Measurements from ENCODE around the gene DIAPH2. TPM values are rescaled to one million over a fixed set of nuclear protein-coding genes. Genes with fewer than 3 reads are reported as not detected.
"Not testable (repeated sequence)": the region's sequence is repeated elsewhere in the genome, so short reads cannot be mapped to it uniquely, and the experiment has no call there.

DIAPH2 gene
- polyA plus RNA-seq, 3 donors = 6.9 to 7.0 (median 6.9) TPM

DNA sequence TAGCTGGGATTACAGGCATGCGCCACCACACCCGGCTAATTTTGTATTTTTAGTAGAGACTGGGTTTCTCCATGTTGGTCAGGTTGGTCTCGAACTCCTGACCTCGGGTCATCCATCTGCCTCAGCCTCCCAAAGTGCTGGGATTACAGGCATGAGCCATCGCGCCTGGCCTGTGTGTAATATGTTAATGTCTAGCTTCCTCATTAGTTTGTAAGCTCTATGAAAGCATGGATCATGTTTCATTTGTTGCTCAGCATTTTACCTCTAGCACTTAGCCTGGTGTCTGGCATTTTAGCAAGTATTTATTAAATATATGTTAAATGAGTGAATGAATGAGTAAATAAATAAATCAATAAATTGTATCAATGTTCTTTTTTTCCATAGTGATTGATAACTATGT is 29.8 kb downstream of the DIAPH2 start:
- DNase-seq = not testable (repeated sequence)

DNA sequence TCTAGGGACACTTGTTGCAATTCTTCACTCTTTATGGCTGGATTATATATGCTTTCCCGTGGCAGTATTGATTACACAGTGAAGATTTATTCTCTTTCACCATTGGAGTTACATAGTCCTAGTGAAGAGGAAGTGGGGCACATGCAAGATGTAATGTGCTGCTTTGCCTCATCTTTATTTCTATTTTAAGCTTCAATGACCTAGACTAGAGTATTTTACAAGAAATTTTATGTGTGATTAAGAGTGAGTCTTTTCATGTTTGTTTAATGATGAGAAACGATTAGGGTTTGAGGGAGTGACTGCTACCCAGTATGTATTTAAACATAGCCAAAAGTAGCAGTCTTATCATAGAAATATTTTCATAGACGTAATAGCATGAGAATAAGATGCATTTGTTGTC is 30.8 kb downstream of the DIAPH2 start:
- no peak for DNase-seq

DNA sequence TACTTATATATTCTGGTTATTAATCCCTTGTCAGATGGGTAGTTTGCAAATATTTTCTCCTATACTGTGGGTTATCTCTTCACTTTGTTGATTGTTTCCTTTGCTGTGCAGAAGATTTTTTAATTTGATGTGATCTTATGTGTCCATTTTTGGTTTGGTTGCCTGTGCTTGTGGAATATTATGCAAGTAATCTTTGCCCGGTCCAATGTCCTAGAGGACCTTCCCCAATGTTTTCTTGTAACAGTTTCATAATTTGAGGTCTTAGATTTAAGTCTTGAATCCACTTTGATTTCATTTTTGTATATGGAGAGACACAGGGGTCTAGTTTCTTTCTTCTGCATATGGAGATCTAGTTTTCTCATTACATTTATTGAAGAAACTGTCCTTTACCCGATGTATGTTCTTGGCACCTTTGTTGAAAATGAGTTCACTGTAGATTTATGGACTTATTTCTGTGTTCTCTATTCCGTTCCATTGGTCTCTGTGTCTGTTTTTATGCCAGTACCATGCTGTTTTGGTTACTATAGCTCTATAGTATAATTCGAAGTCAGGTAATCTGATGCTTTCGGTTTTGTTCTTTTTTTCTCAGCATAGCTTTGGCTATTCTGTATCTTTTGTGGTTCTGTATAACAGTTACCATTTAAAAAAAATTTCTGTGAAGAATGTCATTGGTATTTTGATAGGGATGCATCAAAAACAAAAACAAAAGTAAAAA is 34.7 kb downstream of the DIAPH2 start:
- DNase-seq = no peak

DNA sequence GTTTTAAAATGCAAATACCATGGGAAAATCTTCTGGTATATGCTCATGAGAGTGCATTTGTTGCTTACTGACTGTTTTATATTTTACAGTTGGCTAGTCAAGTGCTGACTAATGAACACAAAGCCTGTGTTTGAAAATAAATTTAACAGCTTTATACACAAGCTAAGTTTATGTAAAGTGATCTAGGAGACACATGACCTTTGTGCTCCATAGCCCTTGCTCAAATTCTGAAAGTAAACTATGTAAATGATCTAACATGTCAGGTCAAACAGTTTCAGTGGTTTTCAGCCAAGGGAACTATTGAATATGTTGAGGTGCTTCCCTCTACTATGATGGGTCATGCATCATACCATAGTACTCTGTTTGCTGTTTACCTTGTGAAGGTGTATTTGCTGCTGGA is 36.7 kb downstream of the DIAPH2 start:
- DNase-seq = no peak

DNA sequence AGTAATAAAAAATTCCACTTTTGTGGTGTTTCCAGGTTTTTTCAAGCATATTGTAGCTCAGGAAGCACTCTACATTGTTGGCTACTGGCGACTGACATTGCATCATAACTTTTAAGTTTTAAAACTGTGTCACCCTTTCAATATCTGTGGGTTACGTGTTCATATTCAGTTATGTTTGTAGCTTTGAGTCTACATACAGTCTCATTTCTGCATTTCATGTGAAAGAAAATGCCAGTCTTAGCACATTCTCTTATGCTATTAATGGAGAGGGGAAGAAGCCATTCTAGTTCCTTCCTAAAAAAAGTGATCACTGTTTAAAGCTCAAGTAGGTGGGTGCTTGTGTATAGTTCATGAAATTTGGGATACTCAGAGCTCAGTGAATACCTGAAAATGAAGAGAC is 38.1 kb downstream of the DIAPH2 start:
- DNase-seq = no peak

- no peak for DNase-seq
Measured at GRCh38 chrX:96729053-96729452, 44.4 kb downstream of the DIAPH2 start.

GRCh38 chrX:96729868-96730643 is 45.4 kb downstream of the DIAPH2 start:
- DNase-seq = no peak

GRCh38 chrX:96731000-96731399 is 46.4 kb downstream of the DIAPH2 start:
- not testable (repeated sequence) for DNase-seq

DNA sequence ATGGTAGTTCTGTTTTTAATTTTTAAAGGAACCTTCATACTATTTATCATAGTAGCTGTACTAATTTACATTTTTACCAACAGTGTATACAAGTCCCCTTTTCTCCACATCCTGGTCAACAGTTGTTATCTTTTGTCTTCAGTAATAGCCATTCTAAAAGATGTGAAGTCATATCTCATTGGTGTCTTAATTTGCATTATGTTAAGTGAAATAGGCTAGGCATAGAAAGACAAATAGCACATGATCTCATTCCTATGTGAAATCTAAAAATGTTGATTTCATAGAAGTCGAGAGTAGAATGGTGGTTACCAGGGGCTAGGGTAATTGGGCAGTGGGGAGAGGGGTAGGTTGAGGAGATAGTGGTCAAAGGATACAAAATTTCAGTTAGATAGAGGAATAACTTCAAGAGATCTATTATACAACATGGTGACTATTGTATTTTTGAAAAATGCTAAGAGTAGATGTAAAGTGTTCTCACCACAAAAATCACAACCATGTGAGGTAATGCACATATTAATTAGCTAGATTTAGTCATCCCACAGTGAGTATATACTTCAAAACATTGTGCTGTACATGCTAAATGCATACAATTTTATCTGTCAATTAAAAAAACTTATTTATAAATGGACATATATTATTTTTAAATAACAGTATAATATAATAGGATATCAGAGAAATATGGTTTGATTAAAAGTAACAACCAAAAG is 58.9 kb downstream of the DIAPH2 start:
- no peak for DNase-seq

- DNase-seq = peak; percentile 22
Measured at GRCh38 chrX:96752781-96753180, 68.1 kb downstream of the DIAPH2 start.

- no peak for DNase-seq
Measured at GRCh38 chrX:96753230-96753629, 68.6 kb downstream of the DIAPH2 start.

- no peak for DNase-seq
Measured at GRCh38 chrX:96756491-96756890, 71.8 kb downstream of the DIAPH2 start.

- no peak for DNase-seq
Measured at GRCh38 chrX:96761566-96761965, 76.9 kb downstream of the DIAPH2 start.

GRCh38 chrX:96763608-96764007 is 79.0 kb downstream of the DIAPH2 start:
- no peak for DNase-seq

GRCh38 chrX:96764864-96765263 is 80.2 kb downstream of the DIAPH2 start:
- DNase-seq = no peak

DNA sequence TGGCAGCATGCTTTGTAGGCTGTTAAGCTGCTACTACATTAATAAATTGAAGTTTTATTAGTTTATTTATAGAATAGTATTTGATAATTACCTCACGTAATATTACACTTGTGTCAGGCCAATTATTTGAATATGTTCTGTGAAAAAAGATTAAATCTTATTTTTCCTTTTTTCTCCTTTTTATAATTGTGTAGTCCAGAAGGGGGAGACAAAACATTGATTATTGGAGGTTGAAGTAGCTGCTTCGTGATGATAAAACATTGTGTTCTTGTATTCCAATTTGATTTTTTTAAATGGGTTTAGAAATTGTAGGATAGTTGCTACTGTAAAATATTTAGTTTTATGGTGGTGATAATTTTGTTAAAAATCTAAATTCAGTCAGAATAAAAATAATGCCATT is 85.7 kb downstream of the DIAPH2 start:
- DNase-seq = peak; percentile 7

DNA sequence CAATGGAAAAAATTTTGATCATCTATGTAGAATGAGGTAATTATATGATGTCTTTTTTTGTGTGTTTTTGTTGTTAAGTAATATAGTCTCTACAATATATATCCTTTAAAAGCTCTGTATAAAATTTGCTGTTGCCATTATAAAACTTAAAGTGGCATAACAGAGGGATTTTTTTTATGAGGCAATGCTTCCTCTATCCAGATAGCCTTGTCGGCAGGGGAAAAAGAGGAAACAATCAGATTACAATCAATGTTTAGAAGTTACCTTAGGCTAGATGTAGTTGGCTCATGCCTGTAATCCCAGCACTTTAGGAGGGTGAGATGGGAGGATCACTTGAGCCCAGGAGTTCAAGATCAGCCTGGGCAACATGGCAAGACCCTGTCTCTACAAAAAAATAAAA is 86.8 kb downstream of the DIAPH2 start:
- no peak for DNase-seq

- no peak for DNase-seq
Measured at GRCh38 chrX:96774116-96774515, 89.5 kb downstream of the DIAPH2 start.

GRCh38 chrX:96776966-96777365 is 92.3 kb downstream of the DIAPH2 start:
- DNase-seq = no peak

GRCh38 chrX:96791559-96791958 is 106.9 kb downstream of the DIAPH2 start:
- DNase-seq = no peak

- DNase-seq = no peak
Measured at GRCh38 chrX:96792047-96792446, 107.4 kb downstream of the DIAPH2 start.

GRCh38 chrX:96798982-96799381 is 114.3 kb downstream of the DIAPH2 start:
- DNase-seq = no peak

DNA sequence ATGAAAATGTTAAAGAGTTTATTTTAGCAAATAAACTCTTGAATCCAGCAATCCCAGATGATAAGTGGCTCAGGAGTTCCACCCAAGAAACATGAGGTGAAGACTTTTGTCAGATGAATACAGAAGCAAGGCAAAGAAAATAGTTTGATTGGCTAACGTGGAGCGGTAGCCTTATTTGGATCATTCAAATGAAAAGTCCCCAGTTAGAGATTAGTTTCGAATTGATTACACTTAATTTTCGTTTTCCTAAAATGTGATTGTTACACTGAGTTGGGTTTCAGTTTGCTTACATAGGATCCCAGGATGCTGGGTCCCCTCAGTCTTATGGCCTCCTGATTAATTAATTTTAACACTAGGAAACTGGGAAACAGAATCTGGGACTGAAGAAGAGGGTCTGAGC is 122.7 kb downstream of the DIAPH2 start:
- no peak for DNase-seq
